HPDE6-E6E7 (cell line): ENCODE data around the gene LIFR.
"Not testable (repeated sequence)": the region's sequence is repeated elsewhere in the genome, so short reads cannot be mapped to it uniquely, and the experiment has no call there.

ENCODE experiments used
- DNase-seq: peaks from one replicate; pipeline ENCODE4 v3.0.0; 2011; ENCODE audit warnings: missing footprints; ENCODE audit errors: extremely low spot score

The LIFR gene

GRCh38 chr5:38556599-38557307 is at the start of gene LIFR:
Gene LIFR, minus strand, starts transcription at chr5:38556646. Its CDS starts 25,999 bp downstream, at chr5:38530647.
- DNase-seq, result peak; percentile 43

GRCh38 chr5:38605610-38606009 is 49.2 kb upstream of the LIFR start:
- no peak for DNase-seq

- DNase-seq, result no peak
These were observed 47.2 kb upstream of the LIFR start for GRCh38 chr5:38603691-38604090.

GRCh38 chr5:38602641-38603040 is 46.2 kb upstream of the LIFR start:
- no peak for DNase-seq

- DNase-seq, result peak; percentile 48
These were observed 45.4 kb upstream of the LIFR start for GRCh38 chr5:38601863-38602298.

- no peak for DNase-seq
These were observed 44.9 kb upstream of the LIFR start for GRCh38 chr5:38601133-38601862.

- no peak for DNase-seq
These were observed 44.0 kb upstream of the LIFR start for GRCh38 chr5:38600329-38601045.

GRCh38 chr5:38599751-38600150 is 43.3 kb upstream of the LIFR start:
- not testable (repeated sequence) for DNase-seq

GRCh38 chr5:38598994-38599617 is 42.7 kb upstream of the LIFR start:
- peak; percentile 54 for DNase-seq

GRCh38 chr5:38598296-38598993 is 42.0 kb upstream of the LIFR start:
- no peak for DNase-seq

- no peak for DNase-seq
These were observed 40.5 kb upstream of the LIFR start for GRCh38 chr5:38596981-38597380.

- no peak for DNase-seq
These were observed 38.8 kb upstream of the LIFR start for GRCh38 chr5:38595132-38595745.

- DNase-seq, result no peak
These were observed 37.5 kb upstream of the LIFR start for GRCh38 chr5:38593959-38594358.

GRCh38 chr5:38591523-38591849 is 35.0 kb upstream of the LIFR start:
- no peak for DNase-seq

- DNase-seq, result no peak
These were observed 34.5 kb upstream of the LIFR start for GRCh38 chr5:38590838-38591522.

GRCh38 chr5:38589629-38590028 is 33.2 kb upstream of the LIFR start:
- DNase-seq, result no peak

- no peak for DNase-seq
These were observed 29.4 kb upstream of the LIFR start for GRCh38 chr5:38585816-38586215.

GRCh38 chr5:38583500-38583899 is 27.1 kb upstream of the LIFR start:
- no peak for DNase-seq

GRCh38 chr5:38582975-38583319 is 26.5 kb upstream of the LIFR start:
- DNase-seq, result no peak

- DNase-seq, result no peak
These were observed 26.0 kb upstream of the LIFR start for GRCh38 chr5:38582293-38582974.
